IMR-90 (cell line): Measurements from ENCODE around the gene IFNLR1. TPM values are rescaled to one million over a fixed set of nuclear protein-coding genes. Genes with fewer than 3 reads are reported as not detected.

ENCODE experiments used
- ATAC-seq: fragments of 200-7000 bp; cut with Tn5 transposase; 2 replicates; pipeline ENCODE4 v1.9.1; 2020; ENCODE audit warnings: low read depth, mild to moderate bottlenecking, moderate library complexity
- BruUV-seq: library from RNA; stranded (reverse); fragments of 400-500 nt; replicated peaks from 2 replicates; lab custom pipeline; 2021; lab: Mats Ljungman, UMichigan
- CTCF ChIA-PET: fragments of 300-600 bp; formaldehyde crosslinking; extraction: SDS; loops from one replicate; lab custom pipeline; 2021; ENCODE audit warnings: antibody characterized with exemption; lab: Yijun Ruan, JAX
- POLR2A ChIA-PET: fragments of 300-600 bp; sonication (Branson Sonifier 250); formaldehyde crosslinking; loops from one replicate; lab custom pipeline; 2022; ENCODE audit warnings: antibody characterized with exemption; ENCODE audit not compliant: unreplicated experiment; lab: Charles Lee
- DNase-seq: peaks from one replicate; pipeline ENCODE4 v3.0.0; 2013
- H2AFZ ChIP-seq: replicated peaks from 2 replicates; pipeline ENCODE3; 2013; ENCODE audit warnings: low read length, mild to moderate bottlenecking; ENCODE audit not compliant: poor library complexity
- H2AK5ac ChIP-seq: 2 replicates; pipeline ENCODE4 v1.6.1; 2013; ENCODE audit warnings: low read depth, low read length, inconsistent platforms
- H2AK9ac ChIP-seq: replicated peaks from 2 replicates; pipeline ENCODE3; 2013; ENCODE audit warnings: mild to moderate bottlenecking, low read depth, low read length, moderate library complexity; ENCODE audit not compliant: poor library complexity
- H2BK120ac ChIP-seq: 2 replicates; pipeline ENCODE4 v1.6.1; 2013; ENCODE audit warnings: low read depth, low read length, inconsistent platforms
- H2BK15ac ChIP-seq: 3 replicates; pipeline ENCODE4 v1.6.1; 2013; ENCODE audit warnings: low read depth, low read length, inconsistent platforms
- H2BK20ac ChIP-seq: 2 replicates; pipeline ENCODE4 v1.6.1; 2013; ENCODE audit warnings: low read depth, mild to moderate bottlenecking, inconsistent platforms, low read length, moderate library complexity
- H2BK5ac ChIP-seq: 2 replicates; pipeline ENCODE4 v1.6.1; 2013; ENCODE audit warnings: mild to moderate bottlenecking, low read depth, low read length, inconsistent platforms; ENCODE audit not compliant: poor library complexity, severe bottlenecking
- H3K14ac ChIP-seq: replicated peaks from 2 replicates; pipeline ENCODE4 v1.6.1; 2013; ENCODE audit warnings: low read depth, low read length, inconsistent platforms
- H3K18ac ChIP-seq: 2 replicates; pipeline ENCODE4 v1.6.1; 2013; ENCODE audit warnings: low read depth, low read length, control low read depth
- H3K23ac ChIP-seq: 2 replicates; pipeline ENCODE4 v1.6.1; 2013; ENCODE audit warnings: low read depth, low read length, inconsistent platforms
- H3K27ac ChIP-seq: 2 replicates; pipeline ENCODE4 v1.5.1; 2013; ENCODE audit warnings: mild to moderate bottlenecking, control low read depth, low read length; ENCODE audit not compliant: insufficient read depth
- H3K27me3 ChIP-seq: 2 replicates; pipeline ENCODE4 v1.6.1; 2013; ENCODE audit warnings: low read length; ENCODE audit not compliant: control insufficient read depth, insufficient read depth
- H3K36me3 ChIP-seq: 2 replicates; pipeline ENCODE4 v1.6.1; 2013; ENCODE audit warnings: low read length, mixed read lengths; ENCODE audit not compliant: control insufficient read depth, insufficient read depth
- H3K4ac ChIP-seq: 2 replicates; pipeline ENCODE4 v1.6.1; 2013; ENCODE audit warnings: low read depth, low read length, inconsistent platforms
- H3K4me1 ChIP-seq: 2 replicates; pipeline ENCODE4 v1.6.1; 2013; ENCODE audit warnings: low read length, mixed read lengths; ENCODE audit not compliant: control insufficient read depth, insufficient read depth
- H3K4me2 ChIP-seq: 2 replicates; pipeline ENCODE4 v1.6.1; 2013; ENCODE audit warnings: low read depth, mild to moderate bottlenecking, control low read depth, low read length, moderate library complexity
- H3K4me3 ChIP-seq: 2 replicates; pipeline ENCODE4 v1.5.1; 2013; ENCODE audit warnings: low read depth, mild to moderate bottlenecking, control low read depth, low read length, moderate library complexity; ENCODE audit not compliant: insufficient read depth
- H3K56ac ChIP-seq: 2 replicates; pipeline ENCODE4 v1.6.1; 2013; ENCODE audit warnings: low read length, inconsistent platforms; ENCODE audit not compliant: insufficient read depth; ENCODE audit errors: extremely low read depth
- H3K79me1 ChIP-seq, 2 experiments: 2 replicates each; pipeline ENCODE4 v1.6.1; 2013; ENCODE audit warnings: low read length in 2 of 2, inconsistent platforms in 1 of 2, low read depth in 1 of 2
- H3K9ac ChIP-seq: 2 replicates; pipeline ENCODE4 v1.6.1; 2013; ENCODE audit warnings: low read depth, low read length, control low read depth
- H3K9me1 ChIP-seq: 2 replicates; pipeline ENCODE4 v1.6.1; 2013; ENCODE audit warnings: low read length, inconsistent platforms; ENCODE audit not compliant: insufficient read depth
- H3K9me3 ChIP-seq: 2 replicates; pipeline ENCODE4 v1.6.1; 2013; ENCODE audit warnings: low read length; ENCODE audit not compliant: control insufficient read depth, insufficient read depth
- H4K20me1 ChIP-seq: 2 replicates; pipeline ENCODE4 v1.6.1; 2013; ENCODE audit warnings: low read length, inconsistent platforms; ENCODE audit not compliant: insufficient read depth
- H4K5ac ChIP-seq: 2 replicates; pipeline ENCODE4 v1.6.1; 2013; ENCODE audit warnings: mild to moderate bottlenecking, low read depth, low read length, control low read depth
- H4K8ac ChIP-seq, 2 experiments: 2 replicates each; pipeline ENCODE4 v1.6.1; 2013; ENCODE audit warnings: low read depth in 2 of 2, low read length in 2 of 2, control low read depth in 1 of 2, inconsistent platforms in 1 of 2
- H4K91ac ChIP-seq: 2 replicates; pipeline ENCODE4 v1.6.1; 2013; ENCODE audit warnings: low read depth, low read length, inconsistent platforms; ENCODE audit not compliant: insufficient read depth
- BHLHE40 ChIP-seq: fragments of 150-350 bp; IDR thresholded peaks from 2 replicates; pipeline ENCODE4 v1.6.1; 2016; ENCODE audit warnings: mild to moderate bottlenecking, low read depth, low read length
- CEBPB ChIP-seq: IDR thresholded peaks from 2 replicates; pipeline ENCODE4 v1.6.1; 2012; ENCODE audit warnings: low read depth, low read length, improper control_type of control experiment
- CHD1 ChIP-seq: IDR thresholded peaks from 2 replicates; pipeline ENCODE4 v1.6.1; 2012; ENCODE audit warnings: low read depth, low read length, improper control_type of control experiment
- CTCF ChIP-seq: conservative IDR thresholded peaks from 2 replicates; pipeline ENCODE4 v1.5.1; 2012; ENCODE audit warnings: mild to moderate bottlenecking, low read depth, low read length, improper control_type of control experiment
- ELK1 ChIP-seq: fragments of 150-350 bp; IDR thresholded peaks from 2 replicates; pipeline ENCODE4 v1.6.1; 2016; ENCODE audit warnings: low read depth, mild to moderate bottlenecking, low read length, moderate library complexity, borderline replicate concordance
- FOS ChIP-seq: fragments of 150-350 bp; IDR thresholded peaks from 2 replicates; pipeline ENCODE4 v1.6.1; 2016; ENCODE audit warnings: low read depth, low read length
- MAFK ChIP-seq: IDR thresholded peaks from 2 replicates; pipeline ENCODE4 v1.6.1; 2012; ENCODE audit warnings: low read depth, low read length, improper control_type of control experiment
- MAZ ChIP-seq: IDR thresholded peaks from 2 replicates; pipeline ENCODE4 v1.6.1; 2012; ENCODE audit warnings: low read depth, mild to moderate bottlenecking, low read length, improper control_type of control experiment, moderate library complexity, borderline replicate concordance
- MXI1 ChIP-seq: IDR thresholded peaks from 2 replicates; pipeline ENCODE4 v1.6.1; 2012; ENCODE audit warnings: low read depth, mild to moderate bottlenecking, low read length, moderate library complexity, borderline replicate concordance
- NFE2L2 ChIP-seq: fragments of 150-350 bp; IDR thresholded peaks from 2 replicates; pipeline ENCODE4 v1.6.1; 2016; ENCODE audit warnings: low read depth, mild to moderate bottlenecking, low read length
- POLR2A ChIP-seq: IDR thresholded peaks from 2 replicates; pipeline ENCODE4 v1.6.1; 2012; ENCODE audit warnings: mild to moderate bottlenecking, low read depth, low read length
- RAD21 ChIP-seq: IDR thresholded peaks from 2 replicates; pipeline ENCODE4 v1.6.1; 2012; ENCODE audit warnings: low read length, improper control_type of control experiment
- RCOR1 ChIP-seq: IDR thresholded peaks from 2 replicates; pipeline ENCODE4 v1.6.1; 2012; ENCODE audit warnings: mild to moderate bottlenecking, low read length, improper control_type of control experiment; ENCODE audit not compliant: insufficient replicate concordance
- RFX5 ChIP-seq: IDR thresholded peaks from 2 replicates; pipeline ENCODE4 v1.8.0; 2012; ENCODE audit warnings: low read depth, mild to moderate bottlenecking, low read length, moderate library complexity
- SMC3 ChIP-seq: fragments of 150-350 bp; IDR thresholded peaks from 2 replicates; pipeline ENCODE4 v1.6.1; 2016; ENCODE audit warnings: low read depth, mild to moderate bottlenecking, antibody characterized with exemption, low read length, moderate library complexity
- USF2 ChIP-seq: fragments of 150-350 bp; IDR thresholded peaks from 2 replicates; pipeline ENCODE4 v1.6.1; 2017; ENCODE audit warnings: mild to moderate bottlenecking, antibody characterized with exemption, low read length, low read depth
- whole genome bisulfite sequencing, 2 experiments: methylation state at CpG; one replicate each; pipeline versions ENCODE4 v1.1.5 to v1.1.7; 2013; ENCODE audit warnings: missing lambda C conversion rate in 2 of 2; ENCODE audit not compliant: insufficient read length in 1 of 2; ENCODE audit errors: extremely low coverage in 2 of 2; 5-methylcytosine and 5-hydroxymethylcytosine counted together
- dilution Hi-C: fragments of 300-500 bp; cut with HindIII; formaldehyde crosslinking; loops from one replicate; pipeline ENCODE4 v1.14.3; 2018; ENCODE audit warnings: low sequenced_read_pairs; ENCODE audit not compliant: unreplicated experiment
- in situ Hi-C: fragments of 300-500 bp; cut with MboI; formaldehyde crosslinking; loops from 3 replicates; pipeline ENCODE4 v1.14.3; 2019; ENCODE audit warnings: low sequenced_read_pairs, inconsistent platforms, mixed read lengths
- intact Hi-C: fragments of 100-400 bp; cut with micrococcal nuclease; formaldehyde crosslinking; loops from 2 replicates; pipeline ENCODE4 v1.10.0; 2022
- polyA plus RNA-seq, 3 experiments: library from polyadenylated mRNA; depleted of rRNA; stranded (reverse); fragments of >200 nt; gene quantifications; 2 replicates each; pipeline ENCODE4 v1.2.3, GENCODE V29; 2012; ENCODE audit warnings: low replicate concordance in 1 of 3
- total RNA-seq: library from RNA; depleted of rRNA; stranded (reverse); fragments of >200 nt; gene quantifications from 2 replicates; pipeline ENCODE4 v1.2.3, GENCODE V29; 2012

The IFNLR1 gene
- total and polyA plus RNA-seq, 2 of the 4 experiments (the other 2 are of a cell fraction): not detected

- intact Hi-C loops: loop anchor here (1.0 to 5.0 kb wide), 2 partner anchors 105 to 189 kb away; no protein-coding TSS in a partner anchor
Observed at GRCh38 chr1:24202556-24202955, 15.5 kb upstream of the IFNLR1 start.

More at GRCh38 chr1:24202556-24202955, 15.5 kb upstream of the IFNLR1 start:
- Histone ChIP-seq H3K4me1 (peaks cover 2% of the 10 kb centered on the region; the same call in 1 of the 2 replicates), H2AFZ (peak overlapping the region; percentile 56), H2BK20ac (no peak overlapping the region), H2BK120ac (no peak overlapping the region), H2BK5ac (no peak overlapping the region), H3K9me3 (no peaks in the 10 kb centered on the region), H3K56ac (no peak overlapping the region), H3K23ac (no peak overlapping the region), H4K20me1 (no peaks in the 10 kb centered on the region; the same call in none of the 2 replicates), H3K9ac (no peak overlapping the region), H3K27me3 (peaks cover 16% of the 10 kb centered on the region), H3K4me3 (no peak overlapping the region), H2AK5ac (no peak overlapping the region), H3K79me1 (no peaks in the 10 kb centered on the region), H2AK9ac (no peak overlapping the region), H3K4me2 (no peak overlapping the region), H4K91ac (peak overlapping the region; percentile 26; the same call in 1 of the 2 replicates), H4K5ac (no peak overlapping the region; the same call in 1 of the 2 replicates), H3K18ac (no peak overlapping the region), H3K14ac (no peak overlapping the region), H3K9me1 (no peaks in the 10 kb centered on the region), H3K27ac (no peak overlapping the region), H3K36me3 (no peaks in the 10 kb centered on the region), H3K4ac (no peak overlapping the region), H4K8ac (peak overlapping the region in 1 of 2 experiments; percentile 20; a peak in 2 of 4 replicates), H2BK15ac (no peak overlapping the region)
- DNase-seq (no peak), ATAC-seq (no peak)
- TF ChIP-seq MXI1 (no peak), ELK1 (no peak), MAFK (no peak), RAD21 (no peak), MAZ (no peak), BHLHE40 (no peak), NFE2L2 (no peak), CHD1 (no peak), POLR2A (no peak), CEBPB (no peak), RFX5 (no peak), SMC3 (no peak), USF2 (no peak), RCOR1 (no peak), CTCF (no peak), FOS (no peak)
- 60% methylated on average over 1 of the region's 9 CpGs; no CpG with 5 or more reads in 1 of the 2 experiments for WGBS, 2 experiments
- CTCF ChIA-PET: interaction anchor here (0.5 to 6.6 kb wide), 8 partner anchors 59 to 385 kb away, joined by 3 to 170 read pairs (median 6); partner anchors contain the start of gene NIPAL3
- POLR2A ChIA-PET: interaction anchor here (1.0 kb wide), 1 partner anchor 191 kb away, joined by 4 read pairs; no protein-coding TSS in a partner anchor
- dilution Hi-C loops: no loop called here
- no TSS peak for BruUV-seq
- in situ Hi-C loops: loop anchor here (5.0 kb wide), 1 partner anchor 190 kb away; no protein-coding TSS in a partner anchor
